Lower lobe of right lung (tissue), 2 donors: Measurements from ENCODE around the gene COPZ2. TPM values are rescaled to one million over a fixed set of nuclear protein-coding genes. Genes with fewer than 3 reads are reported as not detected.
"Not testable (repeated sequence)": the region's sequence is repeated elsewhere in the genome, so short reads cannot be mapped to it uniquely, and the experiment has no call there.

Source experiments
- ATAC-seq, 2 donors: fragments of 200-7000 bp; cut with Tn5 transposase; one replicate each; pipeline ENCODE4 v1.9.1; 2020 to 2022; ENCODE audit warnings: mild to moderate bottlenecking in 2 of 2, moderate library complexity in 2 of 2
- DNase-seq: peaks from one replicate; pipeline ENCODE4 v3.0.0-alpha.2; 2020
- H3K27ac ChIP-seq: fragments of 200-600 bp; one replicate; pipeline ENCODE4 v1.8.0; 2022
- H3K27me3 ChIP-seq: fragments of 200-600 bp; one replicate; pipeline ENCODE4 v1.8.0; 2022; ENCODE audit warnings: low read depth
- H3K36me3 ChIP-seq: fragments of 200-600 bp; one replicate; pipeline ENCODE4 v1.8.0; 2022; ENCODE audit warnings: mild to moderate bottlenecking
- H3K4me1 ChIP-seq: fragments of 200-600 bp; one replicate; pipeline ENCODE4 v1.8.0; 2022
- H3K4me3 ChIP-seq: fragments of 200-600 bp; one replicate; pipeline ENCODE4 v1.8.0; 2022; ENCODE audit warnings: mild to moderate bottlenecking
- H3K9me3 ChIP-seq: fragments of 200-600 bp; one replicate; pipeline ENCODE4 v1.8.0; 2022
- CTCF ChIP-seq: fragments of 200-600 bp; IDR thresholded peaks from one replicate; pipeline ENCODE4 v1.8.0; 2022; ENCODE audit warnings: antibody characterized with exemption, mild to moderate bottlenecking
- intact Hi-C: fragments of 100-400 bp; cut with DNase I; formaldehyde crosslinking; loops from one replicate; pipeline ENCODE4 v1.11.0; 2022
- total RNA-seq: library from RNA; stranded (reverse); fragmentation: NEBNext Ultra II Directional; extraction: Animal tissue kit (Norgen Biotek cat#: 25700); gene quantifications from one replicate; pipeline ENCODE4 v1.2.1, GENCODE V29; 2021
- donor health status: DM: no; HTN: yes; CAD: no; lungs with severe emphysema.

Gene COPZ2
- total RNA-seq, 1 donor from 2014 or later: 22.9 TPM

GRCh38 chr17:48004983-48005382 is 32.6 kb downstream of the COPZ2 start:
- no peak overlapping the region for H3K4me3 ChIP-seq
- H3K27me3 ChIP-seq: peaks cover 20% of the 10 kb centered on the region
- H3K4me1 ChIP-seq: peaks cover 22% of the 10 kb centered on the region
- H3K9me3 ChIP-seq: no peaks in the 10 kb centered on the region
- H3K27ac ChIP-seq: no peak overlapping the region
- DNase-seq (no peak), ATAC-seq (no peak)
- no peak for TF ChIP-seq CTCF
- no peaks in the 10 kb centered on the region for H3K36me3 ChIP-seq
- intact Hi-C loops: no loop called here

GRCh38 chr17:48003417-48004151 is 34.0 kb downstream of the COPZ2 start:
- Histone ChIP-seq H3K27me3 (peaks cover 12% of the 10 kb centered on the region), H3K4me1 (peaks cover 26% of the 10 kb centered on the region), H3K9me3 (no peaks in the 10 kb centered on the region), H3K36me3 (no peaks in the 10 kb centered on the region), H3K4me3 (no peak overlapping the region), H3K27ac (peak overlapping the region; percentile 59)
- DNase-seq (no peak), ATAC-seq (no peak)
- intact Hi-C loops: no loop called here
- TF ChIP-seq CTCF: no peak

DNA sequence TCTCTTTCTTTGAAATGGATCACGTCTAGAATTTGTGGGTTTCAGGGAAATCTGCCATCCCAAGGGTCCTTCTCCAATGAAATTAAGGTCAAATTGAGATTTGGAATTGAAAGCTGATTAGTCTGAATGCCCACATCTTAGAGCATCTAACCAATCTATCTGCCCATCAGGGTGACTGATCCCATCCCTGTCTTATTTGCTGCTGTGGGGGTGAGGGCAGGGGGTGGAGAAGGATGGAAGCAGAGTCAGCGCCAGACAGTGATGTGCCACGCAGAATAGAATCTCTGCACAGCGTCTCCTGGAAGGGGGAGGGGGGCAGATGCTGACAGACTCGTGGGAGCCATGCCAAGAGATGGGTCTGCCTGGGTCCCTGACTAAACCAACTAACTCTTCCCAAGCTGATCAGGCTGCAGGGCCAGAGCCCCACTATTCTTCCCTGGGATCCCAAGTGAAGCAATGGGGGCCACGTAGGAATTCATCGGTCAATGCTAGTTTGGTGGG is 34.6 kb downstream of the COPZ2 start:
- Histone ChIP-seq H3K27ac (peak overlapping the region; percentile 59), H3K9me3 (no peaks in the 10 kb centered on the region), H3K4me1 (peaks cover 28% of the 10 kb centered on the region), H3K36me3 (no peaks in the 10 kb centered on the region), H3K4me3 (no peak overlapping the region), H3K27me3 (peaks cover 12% of the 10 kb centered on the region)
- ATAC-seq (no peak), DNase-seq (no peak)
- no peak for TF ChIP-seq CTCF
- intact Hi-C loops: no loop called here

- intact Hi-C loops: no loop called here
- ATAC-seq (peak; percentile 59 to 76), DNase-seq (no peak)
- no peak for TF ChIP-seq CTCF
- Histone ChIP-seq H3K4me1 (peaks cover 30% of the 10 kb centered on the region), H3K27ac (peak overlapping the region; percentile 59), H3K36me3 (no peaks in the 10 kb centered on the region), H3K4me3 (no peak overlapping the region), H3K9me3 (no peaks in the 10 kb centered on the region), H3K27me3 (peaks cover 11% of the 10 kb centered on the region)
Observed at GRCh38 chr17:48002266-48002915, 35.2 kb downstream of the COPZ2 start.

DNA sequence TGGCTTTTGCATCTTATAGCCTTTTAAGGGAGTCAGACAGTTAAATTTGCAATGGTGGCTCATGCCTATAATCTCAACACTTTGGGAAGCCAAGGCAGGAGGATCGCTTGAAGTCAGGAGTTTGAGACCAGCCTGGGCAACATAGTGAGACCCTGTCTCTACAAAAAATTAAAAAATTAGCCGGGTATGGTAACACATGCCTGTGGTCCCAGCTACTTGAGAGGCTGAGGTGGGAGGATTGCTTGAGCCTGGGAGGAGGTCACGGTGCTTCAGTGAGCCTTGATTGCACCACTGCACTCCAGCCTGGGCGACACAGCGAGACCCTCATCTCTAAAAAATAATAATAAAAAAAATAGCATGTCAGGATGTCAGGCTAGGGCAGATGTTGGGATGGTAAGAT is 35.9 kb downstream of the COPZ2 start:
- Histone ChIP-seq H3K27ac (peak overlapping the region; percentile 59), H3K4me1 (peaks cover 23% of the 10 kb centered on the region)
- H3K9me3 ChIP-seq, ATAC-seq, intact Hi-C loops, H3K36me3 ChIP-seq, H3K4me3 ChIP-seq, H3K27me3 ChIP-seq: not testable (repeated sequence)
- DNase-seq: peak; percentile 9

DNA sequence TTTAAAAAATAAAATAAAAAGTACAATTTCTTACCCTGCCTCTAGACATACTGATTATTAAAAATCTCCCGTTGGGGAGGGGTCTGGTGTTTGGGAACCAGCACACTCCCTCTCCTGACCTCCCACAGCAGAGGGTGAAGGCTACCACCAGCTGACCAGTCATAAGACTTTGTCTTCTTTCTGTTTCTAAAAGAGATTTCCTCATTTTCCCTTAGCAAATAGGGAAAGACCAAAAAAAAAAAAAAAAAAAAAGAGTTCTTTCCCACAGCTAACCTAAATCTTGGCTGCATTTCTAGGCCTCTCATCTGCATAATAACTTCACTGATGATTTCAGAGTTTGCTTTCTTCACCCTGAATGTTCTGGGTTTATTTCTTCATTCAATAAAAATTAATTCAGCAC is 36.4 kb downstream of the COPZ2 start:
- ATAC-seq (peak; percentile 42 to 56), DNase-seq (peak; percentile 20)
- no peak for TF ChIP-seq CTCF
- Histone ChIP-seq H3K27ac (no peak overlapping the region), H3K9me3 (no peaks in the 10 kb centered on the region), H3K36me3 (no peaks in the 10 kb centered on the region), H3K4me3 (no peak overlapping the region), H3K4me1 (peaks cover 23% of the 10 kb centered on the region), H3K27me3 (peaks cover 8% of the 10 kb centered on the region)
- intact Hi-C loops: no loop called here
